HG03571 (cell line): ENCODE data around the gene DVL3.

Experiments used
- ATAC-seq: cut with Tn5 transposase; IDR thresholded peaks from one replicate; pipeline ENCODE4 v1.9.1; 2021; ENCODE audit not compliant: unreplicated experiment

Gene DVL3

DNA sequence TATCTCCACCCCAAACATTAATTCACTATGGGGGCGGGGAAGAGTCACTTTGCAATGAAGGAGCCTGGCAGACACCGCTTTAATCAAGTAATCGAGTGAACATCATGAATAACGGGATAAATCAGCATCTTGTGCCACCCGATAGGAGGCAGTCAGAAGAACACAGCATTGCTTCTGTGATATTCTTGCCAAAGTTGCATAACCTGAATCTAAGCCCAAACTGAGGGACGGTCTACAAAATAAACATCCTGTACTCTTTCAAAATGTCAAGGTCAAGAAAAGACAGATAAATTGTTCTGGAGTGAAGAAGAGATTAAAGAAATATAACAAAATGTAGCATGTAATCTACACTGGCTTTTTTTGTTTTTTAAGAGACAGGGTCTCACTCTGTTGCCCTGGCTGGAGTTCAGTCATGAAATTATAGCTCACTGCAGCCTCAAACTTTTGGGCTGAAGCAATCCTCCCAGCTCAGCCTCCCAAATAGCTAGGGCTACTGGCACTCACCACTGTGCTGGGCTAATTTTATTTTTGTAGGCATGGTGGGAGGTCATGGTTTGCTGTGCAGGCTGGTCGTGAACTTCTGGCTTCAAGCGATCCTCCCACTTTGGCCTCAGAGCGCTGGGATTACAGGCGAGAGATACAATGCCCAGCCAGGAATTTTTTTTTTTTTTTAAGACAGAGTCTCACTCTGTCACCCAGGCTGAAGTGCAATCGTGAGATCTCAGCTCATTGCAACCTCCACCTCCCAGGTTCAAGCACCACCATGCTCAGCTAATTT, 54.2 kb downstream of the DVL3 start:
- no peak for ATAC-seq

DNA sequence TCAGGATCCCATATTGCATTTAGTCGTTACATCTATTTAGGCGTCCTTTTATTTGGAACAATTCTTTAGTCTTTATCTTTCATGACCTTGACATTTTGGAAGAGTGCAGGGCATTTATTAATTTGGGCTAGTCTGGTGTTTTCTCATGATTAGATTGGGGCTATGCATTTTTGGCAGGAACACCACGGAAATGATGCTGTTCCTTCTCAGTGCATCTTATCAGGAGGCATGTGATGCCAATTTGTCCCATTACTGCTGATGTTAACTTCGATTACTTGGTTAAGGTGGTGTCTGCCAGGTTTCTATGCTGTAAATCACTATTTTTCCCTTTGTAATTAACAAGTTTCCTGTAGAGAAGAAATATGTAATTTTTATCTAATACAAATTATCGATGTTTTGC, 56.1 kb downstream of the DVL3 start:
- no peak for ATAC-seq

DNA sequence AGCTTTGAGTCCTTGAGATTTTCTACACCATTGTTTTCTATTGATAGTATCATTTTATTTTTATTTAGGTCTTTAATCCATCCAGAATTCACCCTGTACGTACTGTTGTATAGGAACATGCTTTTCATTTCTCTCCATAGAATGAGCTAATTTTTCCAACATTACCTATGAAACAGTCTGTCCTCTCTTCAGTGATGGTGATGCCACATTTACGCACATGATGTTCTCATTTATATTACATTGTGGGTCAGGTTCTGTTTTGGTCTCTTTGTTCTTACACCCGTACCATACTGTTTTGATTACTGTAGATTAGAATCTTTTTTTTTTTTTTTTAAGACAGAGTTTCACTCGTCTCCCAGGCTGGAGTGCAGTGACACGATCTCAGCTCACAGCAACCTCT, 56.5 kb downstream of the DVL3 start:
- ATAC-seq = no peak

DNA sequence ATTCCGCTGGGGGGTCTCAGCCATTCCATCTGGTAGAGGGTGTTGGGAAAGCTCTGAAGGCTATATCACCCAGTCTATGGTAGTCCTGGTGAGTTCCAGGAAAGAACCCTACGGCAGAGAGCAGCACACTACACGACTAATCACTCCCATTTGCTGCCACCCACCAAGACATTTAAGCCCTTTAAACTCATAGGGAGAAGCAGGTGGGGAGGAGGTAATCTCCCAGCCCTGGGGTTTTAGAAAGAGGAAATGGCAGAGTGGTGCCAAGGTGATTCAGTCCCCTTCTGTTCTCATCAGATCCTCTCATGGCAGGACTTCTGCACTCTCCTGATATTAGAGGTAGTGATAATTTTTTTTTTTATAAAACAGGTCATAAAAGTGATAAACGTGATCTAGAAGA, 63.6 kb downstream of the DVL3 start:
- no peak for ATAC-seq

DNA sequence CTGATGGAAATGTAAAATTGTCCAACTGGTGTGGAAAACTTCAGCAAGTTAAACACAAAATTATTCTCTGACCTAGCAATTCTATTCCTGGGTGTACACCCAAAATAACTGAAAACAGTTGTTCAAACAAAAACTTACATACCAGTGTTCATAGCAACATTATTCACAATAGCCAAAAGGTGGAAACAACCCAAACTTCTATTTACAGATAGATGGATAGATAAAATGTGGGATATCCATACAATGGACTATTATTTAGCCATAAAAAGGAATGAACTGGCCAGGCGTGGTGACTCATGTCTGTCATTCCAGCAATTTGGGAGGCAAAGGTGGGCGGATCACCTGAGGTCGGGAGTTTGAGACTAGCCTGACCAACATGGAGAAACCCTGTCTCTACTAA, 67.3 kb downstream of the DVL3 start:
- no peak for ATAC-seq
